22Rv1 (cell line): ENCODE results near the gene CDC42EP1.

Experiments used
- CTCF ChIP-seq: fragments of 450-650 bp; IDR thresholded peaks from 2 replicates; pipeline ENCODE4 v1.5.1; 2017; ENCODE audit warnings: mild to moderate bottlenecking
- ZFX ChIP-seq: fragments of 450-650 bp; IDR thresholded peaks from 2 replicates; pipeline ENCODE4 v1.6.1; 2017; ENCODE audit warnings: antibody characterized with exemption, borderline replicate concordance

- TF ChIP-seq CTCF: no peak
- TF ChIP-seq ZFX: no peak
These were observed 10.3 kb downstream of the CDC42EP1 start for GRCh38 chr22:37570661-37570976.
